ENCODE results near the gene RASA4B.
A peak's percentile ranks its signal among the peaks of the same experiment; 100 is the strongest.

Gene RASA4B

DNA sequence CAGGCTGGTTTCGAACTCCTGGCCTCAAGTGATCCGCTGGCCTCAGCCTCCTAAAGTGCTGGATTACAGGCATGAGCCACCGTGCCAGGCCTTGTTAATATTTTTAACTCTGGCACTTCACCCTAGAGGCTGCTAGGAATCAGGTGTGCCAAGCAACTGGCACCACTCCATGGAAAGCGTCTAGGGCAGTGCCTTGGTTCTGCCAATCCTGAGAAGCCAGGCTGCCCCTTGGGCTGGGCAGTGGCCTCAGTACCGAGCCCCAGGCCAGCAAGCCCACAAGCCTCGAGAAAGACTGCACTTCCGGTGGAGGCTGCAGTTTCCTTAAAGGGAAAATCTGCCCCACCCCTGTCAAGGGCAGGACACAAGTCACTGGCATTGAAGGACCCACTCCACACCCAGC lies 64.3 kb downstream of the RASA4B start:
- no peak for DNase-seq (ENCODE audit: low spot score)

DNA sequence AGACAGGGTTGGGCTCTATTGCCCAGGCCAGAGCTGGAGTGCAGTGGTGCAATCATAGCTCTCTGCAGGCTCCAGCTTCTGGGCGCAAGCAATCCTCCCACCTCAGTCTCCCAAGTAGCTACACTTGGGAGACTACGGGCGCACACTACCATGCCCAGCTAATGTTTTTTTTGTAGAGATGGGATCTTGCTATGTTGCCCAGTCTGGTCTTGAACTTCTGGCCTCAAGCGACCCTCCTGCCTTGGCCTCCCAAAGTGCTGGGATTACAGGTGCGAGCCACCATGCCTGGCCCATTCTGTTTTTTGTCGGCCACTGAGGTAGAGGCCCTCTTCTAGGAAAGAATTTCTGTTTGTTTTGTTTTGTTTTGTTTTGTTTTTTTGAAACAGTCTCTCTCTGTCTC lies 65.1 kb downstream of the RASA4B start:
- no peak for DNase-seq (ENCODE audit: low spot score)

DNA sequence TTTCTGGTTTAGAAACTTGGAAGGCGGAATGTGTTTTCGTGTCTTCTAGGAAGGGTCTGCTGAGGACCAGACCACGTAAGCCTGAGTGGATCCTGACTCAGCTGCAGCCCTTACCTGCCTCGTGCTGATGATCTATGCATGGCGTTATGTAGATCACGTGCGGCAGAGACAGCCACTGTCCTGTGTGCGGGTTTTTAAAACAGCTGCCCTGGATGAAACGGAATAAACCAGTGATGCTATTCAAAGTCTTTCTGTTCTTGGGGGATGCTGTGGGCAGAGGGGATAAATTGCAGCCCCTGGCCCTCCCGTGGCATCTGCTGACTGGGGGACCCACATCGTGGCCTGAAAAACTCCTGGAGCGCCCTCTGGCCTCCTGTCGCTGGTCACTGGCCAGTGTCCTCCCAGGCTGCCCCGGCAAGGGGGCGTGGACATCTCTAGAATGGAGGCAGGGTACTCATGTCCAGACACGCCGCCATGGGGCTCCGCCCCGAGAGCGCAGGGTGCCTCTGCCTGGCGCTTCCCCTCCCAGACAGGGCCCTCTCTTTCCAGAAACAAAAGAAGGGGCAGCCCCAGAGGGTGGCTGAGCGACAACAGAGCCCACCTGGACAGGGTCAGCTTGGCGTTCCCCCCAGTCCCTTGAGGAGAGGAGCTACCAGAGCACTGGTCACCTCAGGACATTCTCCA lies 66.1 kb downstream of the RASA4B start:
- DNase-seq (ENCODE audit: low spot score), result no peak

DNA sequence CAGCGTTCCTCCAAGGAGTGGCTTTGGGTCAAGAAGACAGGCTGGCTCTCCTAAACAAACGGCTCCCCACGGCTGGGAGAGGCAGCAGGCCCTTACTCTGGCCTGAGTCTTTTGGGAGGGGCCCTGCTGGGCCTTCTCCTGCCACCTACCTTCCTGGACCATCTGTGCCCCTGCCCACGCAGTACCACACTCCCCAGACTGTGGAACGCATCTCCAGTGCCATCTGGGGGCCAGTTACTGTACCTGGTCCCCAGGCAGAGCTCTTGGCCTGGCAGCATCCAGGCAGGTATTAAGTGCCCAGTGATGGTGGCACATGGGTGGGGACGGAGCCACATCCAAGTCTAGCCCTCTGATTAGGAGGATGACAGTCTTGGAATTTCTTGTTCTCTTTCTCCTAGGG lies 67.3 kb downstream of the RASA4B start:
- DNase-seq (ENCODE audit: low spot score), result peak; percentile 53

DNA sequence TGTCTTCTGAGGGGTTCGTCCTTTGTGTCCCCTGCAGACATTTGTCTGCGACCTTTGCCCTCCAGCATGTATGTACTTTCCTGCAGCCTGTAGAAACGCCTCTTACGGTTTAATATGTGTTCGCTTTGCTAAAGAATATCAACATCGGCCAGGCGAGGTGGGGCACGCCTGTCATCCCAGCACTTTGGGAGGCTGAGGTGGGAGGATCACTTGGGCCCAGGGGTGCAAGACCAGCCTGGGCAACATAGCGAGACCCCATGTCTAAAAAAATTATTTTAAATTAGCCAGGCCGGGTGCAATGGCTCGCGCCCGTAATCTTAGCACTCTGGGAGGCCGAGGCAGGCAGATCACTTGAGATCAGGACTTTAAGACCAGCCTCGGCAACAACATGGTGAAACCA lies 68.4 kb downstream of the RASA4B start:
- no peak for DNase-seq (ENCODE audit: low spot score)

DNA sequence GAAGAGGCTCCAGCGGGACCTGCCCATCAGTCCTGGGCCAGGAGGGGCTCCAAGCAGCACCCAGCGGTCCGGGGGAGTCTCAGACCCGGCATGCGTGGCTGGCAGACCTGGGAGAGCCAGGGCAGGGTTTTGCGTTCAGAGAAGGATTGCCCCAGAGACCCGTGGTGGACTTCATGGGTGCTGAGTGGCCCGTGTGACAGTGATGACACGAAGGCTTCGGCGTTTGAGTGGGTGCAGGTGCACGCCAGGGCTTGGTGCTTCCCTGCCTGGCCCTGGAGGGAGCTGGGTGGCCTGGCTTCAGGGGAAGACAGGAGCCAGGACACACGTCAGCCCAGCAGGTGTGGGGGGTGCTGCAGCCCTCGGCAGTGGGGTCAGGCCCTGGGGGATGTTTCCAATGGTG lies 70.3 kb downstream of the RASA4B start:
- no peak for DNase-seq (ENCODE audit: low spot score)

DNA sequence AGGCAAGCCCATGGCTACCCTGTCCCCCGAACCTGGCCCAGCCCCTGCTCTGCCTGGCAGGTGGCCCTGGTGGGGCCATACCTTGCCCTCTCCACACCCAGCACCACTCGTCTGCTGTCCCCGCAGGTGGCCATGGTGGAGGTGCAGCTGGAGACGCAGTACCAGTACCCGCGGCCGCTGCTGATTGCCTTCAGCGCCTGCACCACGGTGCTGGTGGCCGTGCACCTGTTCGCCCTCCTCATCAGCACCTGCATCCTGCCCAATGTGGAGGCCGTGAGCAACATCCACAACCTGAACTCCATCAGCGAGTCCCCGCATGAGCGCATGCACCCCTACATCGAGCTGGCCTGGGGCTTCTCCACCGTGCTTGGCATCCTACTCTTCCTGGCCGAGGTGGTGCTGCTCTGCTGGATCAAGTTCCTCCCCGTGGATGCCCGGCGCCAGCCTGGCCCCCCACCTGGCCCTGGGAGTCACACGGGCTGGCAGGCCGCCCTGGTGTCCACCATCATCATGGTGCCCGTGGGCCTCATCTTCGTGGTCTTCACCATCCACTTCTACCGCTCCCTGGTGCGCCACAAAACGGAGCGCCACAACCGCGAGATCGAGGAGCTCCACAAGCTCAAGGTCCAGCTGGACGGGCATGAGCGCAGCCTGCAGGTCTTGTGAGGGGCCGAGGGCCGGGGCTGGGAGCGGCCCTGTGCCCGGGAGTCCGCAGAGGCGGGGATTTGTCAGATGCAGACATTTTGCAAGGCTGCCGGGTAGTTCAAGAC lies 71.0 kb downstream of the RASA4B start:
- DNase-seq (ENCODE audit: low spot score), result no peak

DNA sequence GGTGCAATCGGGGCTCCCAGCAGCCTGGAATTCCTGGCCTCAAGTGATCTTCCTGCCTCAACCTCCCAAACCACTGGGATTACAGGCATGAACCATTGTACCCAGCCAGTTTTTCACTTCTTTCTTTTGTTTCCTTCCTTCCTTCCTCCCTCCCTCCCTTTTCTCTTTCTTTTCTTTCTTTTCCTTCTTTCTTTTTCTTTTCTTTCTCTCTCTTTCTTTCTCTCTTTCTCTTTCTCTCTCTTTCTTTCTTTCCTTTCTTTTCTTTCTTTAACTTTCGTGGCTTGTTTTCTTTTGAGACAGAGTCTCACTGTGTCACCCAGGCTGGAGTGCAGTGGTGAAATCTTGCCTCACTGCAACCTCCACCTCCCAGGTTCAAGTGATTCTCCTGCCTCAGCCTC lies 71.9 kb downstream of the RASA4B start:
- no peak for DNase-seq (ENCODE audit: low spot score)

DNA sequence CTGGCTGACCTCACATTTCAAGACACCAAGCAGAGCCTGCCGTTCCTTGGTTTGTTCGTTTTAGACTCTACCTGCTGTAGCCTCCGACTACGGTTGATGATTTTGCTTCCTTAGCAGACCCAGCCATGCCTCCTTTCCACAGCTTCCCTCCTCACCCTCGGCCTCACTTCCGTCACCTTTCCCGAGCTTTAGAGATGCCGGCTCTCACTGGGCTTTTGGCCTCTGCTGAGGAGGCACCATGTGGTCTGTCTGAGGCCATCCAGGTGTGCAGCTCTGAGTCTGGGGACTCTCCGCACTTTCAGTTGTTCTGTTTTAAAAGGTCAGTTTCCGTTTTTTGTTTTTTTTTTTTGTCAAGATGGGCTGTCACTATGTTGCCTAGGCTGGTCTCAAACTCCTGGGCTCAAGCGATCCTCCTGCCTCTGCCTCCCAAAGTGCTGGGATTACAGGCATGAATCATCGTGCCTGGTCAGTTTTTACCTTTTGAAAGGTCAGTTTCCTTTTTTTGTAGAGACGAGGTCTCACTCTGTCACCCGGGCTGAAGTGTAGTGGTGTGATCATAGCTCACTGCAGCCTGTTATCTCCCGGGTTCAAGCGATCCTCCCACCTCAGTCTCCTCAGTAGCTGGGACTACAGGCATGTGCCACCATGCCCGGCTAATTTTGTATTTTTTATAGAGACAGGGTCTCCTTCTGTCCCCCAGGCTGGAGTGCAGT lies 72.5 kb downstream of the RASA4B start:
- no peak for DNase-seq (ENCODE audit: low spot score)

DNA sequence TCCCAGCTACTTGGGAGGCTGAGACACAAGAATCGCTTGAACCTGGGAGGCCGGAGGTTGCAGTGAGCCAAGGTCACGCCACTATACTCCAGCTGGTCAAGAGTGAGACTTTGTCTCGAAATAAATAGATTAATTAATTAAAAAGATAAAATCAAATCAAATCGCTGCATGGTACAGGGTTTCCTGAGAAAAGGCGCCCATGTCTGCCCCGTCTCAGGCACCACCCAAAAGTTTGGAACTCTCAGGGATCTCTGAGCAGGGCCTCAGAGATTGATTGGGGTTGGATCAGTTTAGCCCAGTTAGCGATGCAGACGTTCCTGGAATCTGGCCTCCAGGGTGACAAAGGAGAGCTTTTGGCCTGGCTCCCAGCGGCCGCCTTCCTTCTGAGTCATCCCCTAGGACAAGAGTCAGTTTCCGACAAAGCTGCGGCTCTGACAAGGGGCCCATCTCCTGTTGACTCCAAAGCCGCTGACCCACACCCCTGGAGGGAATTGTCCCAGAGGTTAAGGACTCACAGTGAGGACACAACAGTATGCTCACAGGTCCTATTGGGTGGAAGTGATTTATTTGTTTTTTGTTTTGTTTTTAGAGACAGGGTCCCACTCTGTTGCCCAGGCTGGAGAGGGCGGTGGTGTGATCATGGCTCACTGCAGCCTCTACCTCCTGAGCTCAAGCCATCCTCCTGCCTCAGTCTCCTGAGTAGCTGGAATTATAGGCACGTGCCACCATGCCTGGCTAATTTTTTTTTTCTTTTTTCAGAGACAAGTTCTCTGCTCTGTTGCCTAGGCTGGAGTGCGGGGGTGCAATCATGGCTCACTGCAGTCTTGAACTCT lies 77.4 kb downstream of the RASA4B start:
- no peak for DNase-seq (ENCODE audit: low spot score)

DNA sequence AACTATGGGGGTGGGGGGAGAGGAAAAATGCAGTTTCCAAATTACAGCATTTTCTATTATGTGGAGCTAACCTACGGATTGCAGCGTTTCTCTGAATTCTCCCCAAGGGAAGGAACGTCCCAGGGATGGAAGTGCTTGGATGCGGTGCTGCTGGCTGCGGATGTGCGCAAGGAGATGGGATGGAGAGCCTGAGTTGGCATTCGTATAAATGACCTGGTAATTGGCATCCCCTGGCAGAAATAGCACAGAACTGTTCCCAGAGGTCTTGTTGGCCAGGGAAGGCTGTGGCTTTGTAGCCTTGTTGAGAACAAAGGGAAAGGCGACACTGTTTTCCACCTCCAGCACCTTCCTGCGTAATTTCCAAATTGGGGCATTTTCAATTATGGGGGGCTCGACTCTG lies 81.5 kb downstream of the RASA4B start:
- DNase-seq (ENCODE audit: low spot score), result no peak

DNA sequence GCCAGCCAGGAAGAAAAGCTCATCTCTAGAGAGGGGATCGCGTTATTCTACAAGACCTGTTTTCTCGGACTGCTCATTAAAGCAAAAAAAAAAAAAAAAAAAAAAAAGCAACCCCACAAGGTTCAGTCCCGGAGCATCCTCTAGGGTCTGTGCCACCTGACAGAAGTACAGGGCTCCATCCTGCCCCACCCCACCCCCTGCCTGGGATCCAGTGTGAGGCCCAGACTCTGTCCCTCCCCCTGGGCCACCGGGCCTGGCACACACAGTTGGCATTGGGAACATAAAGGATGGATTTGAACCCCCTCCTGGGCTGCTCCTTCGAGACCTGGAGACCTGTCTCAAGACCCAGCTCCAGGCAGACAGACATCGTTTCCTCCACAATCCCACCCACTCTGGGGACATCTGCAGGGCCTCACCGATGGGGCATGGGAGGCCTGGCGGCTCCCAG lies 83.5 kb downstream of the RASA4B start:
- peak; percentile 18 for DNase-seq (ENCODE audit: low spot score)

DNA sequence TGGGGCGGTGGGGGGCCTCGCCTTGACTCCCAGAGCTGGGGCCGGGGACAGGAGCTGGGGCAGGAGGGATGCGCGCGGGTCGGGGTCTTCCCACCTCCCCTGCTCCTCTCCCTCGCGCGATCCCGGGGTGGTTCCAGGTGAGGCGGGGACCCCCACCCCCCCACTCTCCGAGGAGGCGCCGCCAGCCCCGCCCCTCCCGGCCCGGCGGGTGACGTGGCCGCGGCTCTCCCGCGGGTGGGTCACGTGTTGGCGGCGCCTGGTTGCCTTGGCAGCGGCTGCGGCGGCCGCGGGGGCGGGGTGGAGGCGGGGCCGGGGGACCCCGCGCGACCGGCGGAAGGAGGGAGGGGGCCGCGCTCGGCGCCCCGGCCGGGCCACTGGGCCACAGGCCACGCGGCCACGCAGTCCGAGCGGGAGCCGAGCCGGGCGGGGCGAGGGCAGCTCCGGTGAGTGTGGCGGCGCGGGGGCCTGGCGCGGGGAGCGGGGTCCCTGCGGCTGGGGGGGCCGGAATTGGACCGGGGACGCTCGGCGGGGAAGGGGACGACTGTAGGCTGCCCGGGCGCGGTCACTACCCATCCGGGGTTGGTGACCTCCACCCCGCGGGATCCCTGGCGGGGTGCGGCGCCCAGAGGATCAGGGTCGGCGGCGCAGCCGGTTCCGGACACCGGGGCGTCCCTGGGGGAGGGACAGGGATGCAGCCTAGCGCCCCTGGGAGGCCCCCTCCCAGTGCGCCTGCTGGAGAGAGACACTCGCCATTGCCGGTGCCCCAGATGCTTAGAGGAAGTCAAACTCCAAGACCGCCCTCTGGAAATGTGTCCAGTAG lies 84.1 kb downstream of the RASA4B start, which contains the start of gene ORAI2:
TSS of gene ORAI2 (plus strand) at position 357 of the 820 bp plus-strand sequence. CDS start 5,382 bp downstream, outside the sequence.
- peak; percentile 89 for DNase-seq (ENCODE audit: low spot score)
